Naive B cell (primary cell): Measurements from ENCODE around the gene ATXN7. TPM values are rescaled to one million over a fixed set of nuclear protein-coding genes. Genes with fewer than 3 reads are reported as not detected.

ENCODE experiments used
- ATAC-seq, 2 donors: fragments of 150-1000 bp; cut with Tn5 transposase; 2 replicates each; pipeline ENCODE4 v1.10.0; 2021; ENCODE audit warnings: low read depth in 2 of 2, mild to moderate bottlenecking in 2 of 2, moderate library complexity in 2 of 2
- DNase-seq: peaks from one replicate; pipeline ENCODE4 v3.0.0; 2022
- H3K27ac Mint-ChIP-seq, 6 donors: one replicate each; pipeline ENCODE4 v1.8.0; 2020 to 2022; ENCODE audit warnings: mild to moderate bottlenecking in 6 of 6, mixed read lengths in 6 of 6, moderate library complexity in 5 of 6, inconsistent platforms in 2 of 6
- H3K27me3 Mint-ChIP-seq, 3 donors: one replicate each; pipeline ENCODE4 v1.8.0; 2021 to 2022; ENCODE audit warnings: mixed read lengths in 3 of 3, mild to moderate bottlenecking in 1 of 3
- H3K36me3 Mint-ChIP-seq, 2 donors: one replicate each; pipeline ENCODE4 v1.8.0; 2020 to 2022; ENCODE audit warnings: mixed read lengths in 2 of 2, inconsistent platforms in 1 of 2, mild to moderate bottlenecking in 1 of 2
- H3K4me1 Mint-ChIP-seq, 3 donors: one replicate each; pipeline ENCODE4 v1.8.0; 2020 to 2022; ENCODE audit warnings: mixed read lengths in 3 of 3, inconsistent platforms in 1 of 3, mild to moderate bottlenecking in 1 of 3, moderate library complexity in 1 of 3
- H3K4me3 Mint-ChIP-seq, 8 donors: one replicate each; pipeline ENCODE4 v1.8.0; 2020 to 2022; ENCODE audit warnings: mild to moderate bottlenecking in 8 of 8, mixed read lengths in 8 of 8, moderate library complexity in 8 of 8, inconsistent platforms in 2 of 8
- H3K9me3 Mint-ChIP-seq, 7 donors: one replicate each; pipeline ENCODE4 v1.8.0; 2020 to 2022; ENCODE audit warnings: mixed read lengths in 7 of 7, mild to moderate bottlenecking in 5 of 7, inconsistent platforms in 2 of 7, moderate library complexity in 1 of 7
- polyA plus RNA-seq, 6 donors: library from polyadenylated mRNA; unstranded; fragments of 300-500 nt; fragmentation: Illumina TruSeq; gene quantifications; one replicate each; pipeline ENCODE4 v1.2.3, GENCODE V29; 2021; ENCODE audit warnings: low read depth in 6 of 6

The ATXN7 gene
- polyA plus RNA-seq, 6 donors from 2014 or later: 2.5 to 7.2 (median 4.9) TPM

GRCh38 chr3:63980830-63981498 is 117.3 kb downstream of the ATXN7 start:
- no peak for DNase-seq
- peaks cover 0 to 2% (median 0%) of the 10 kb centered on the region in 7 donors for H3K9me3 Mint-ChIP-seq
- peak overlapping the region in 1 of 6 donors; percentile 73 for H3K27ac Mint-ChIP-seq
- no peak overlapping the region for H3K4me3 Mint-ChIP-seq
- no peaks in the 10 kb centered on the region for H3K27me3 Mint-ChIP-seq
- H3K4me1 Mint-ChIP-seq: peaks cover 26 to 37% (median 30%) of the 10 kb centered on the region in 3 donors
- ATAC-seq: no peak
- H3K36me3 Mint-ChIP-seq: peaks cover 19 to 26% of the 10 kb centered on the region in 2 donors

GRCh38 chr3:63981980-63982379 is 118.3 kb downstream of the ATXN7 start:
- peaks cover 19 to 31% (median 23%) of the 10 kb centered on the region in 3 donors for H3K4me1 Mint-ChIP-seq
- peaks cover 19 to 26% of the 10 kb centered on the region in 2 donors for H3K36me3 Mint-ChIP-seq
- DNase-seq: no peak
- H3K27me3 Mint-ChIP-seq: no peaks in the 10 kb centered on the region
- no peak for ATAC-seq
- no peak overlapping the region for H3K4me3 Mint-ChIP-seq
- peak overlapping the region in 1 of 6 donors; percentile 72 for H3K27ac Mint-ChIP-seq
- peaks cover 0 to 2% (median 0%) of the 10 kb centered on the region in 7 donors for H3K9me3 Mint-ChIP-seq

DNA sequence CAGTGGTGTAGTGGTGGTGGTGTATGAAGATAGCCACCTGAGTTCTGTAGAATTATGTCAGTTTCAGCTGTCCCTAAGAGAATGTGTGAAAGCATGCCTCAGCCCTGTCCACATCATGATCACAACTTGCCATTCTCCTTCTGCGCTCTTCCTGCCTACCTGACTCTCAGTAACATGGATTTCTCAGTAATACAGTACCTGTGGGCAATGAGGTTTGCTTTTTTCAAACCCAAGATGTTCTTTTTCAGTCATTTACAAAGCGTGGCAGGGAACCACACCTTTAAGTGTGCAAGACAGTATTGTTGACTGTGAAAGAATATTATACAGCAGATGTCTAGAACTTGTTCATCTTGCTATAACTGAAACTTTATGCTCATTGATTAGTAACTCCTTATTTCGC is 120.7 kb downstream of the ATXN7 start:
- H3K27me3 Mint-ChIP-seq: no peaks in the 10 kb centered on the region
- H3K36me3 Mint-ChIP-seq: peaks cover 19 to 26% of the 10 kb centered on the region in 2 donors
- H3K4me1 Mint-ChIP-seq: peaks cover 5 to 9% (median 8%) of the 10 kb centered on the region in 3 donors
- DNase-seq (no peak), ATAC-seq (no peak)
- H3K9me3 Mint-ChIP-seq: peaks cover 0 to 2% (median 0%) of the 10 kb centered on the region in 7 donors
- H3K4me3 Mint-ChIP-seq: no peak overlapping the region
- H3K27ac Mint-ChIP-seq: peak overlapping the region in 3 of 6 donors; percentile 4 to 74 (median 67)

DNA sequence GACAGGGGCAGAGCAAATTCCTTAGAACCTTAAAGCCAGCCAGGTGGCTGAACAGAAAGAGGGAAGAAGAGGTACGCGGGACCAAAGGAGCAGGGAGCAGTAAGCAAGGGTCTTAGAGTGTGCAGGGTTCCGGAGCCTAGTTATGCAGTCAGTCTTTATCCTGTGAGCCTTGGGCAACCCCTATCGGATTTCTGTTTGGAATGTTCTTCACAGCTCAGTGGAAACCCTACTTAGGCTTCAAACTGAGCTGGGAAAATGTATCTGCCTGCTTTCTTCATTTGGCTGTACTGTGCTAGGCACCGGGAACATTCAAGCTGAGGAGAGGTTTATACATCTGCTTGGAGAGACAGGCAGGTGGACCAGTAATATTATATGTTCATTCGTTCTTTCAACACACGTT is 122.5 kb downstream of the ATXN7 start:
- no peaks in the 10 kb centered on the region for H3K27me3 Mint-ChIP-seq
- DNase-seq (no peak), ATAC-seq (no peak)
- peaks cover 19 to 21% of the 10 kb centered on the region in 2 donors for H3K36me3 Mint-ChIP-seq
- H3K9me3 Mint-ChIP-seq: peaks cover 0 to 2% (median 0%) of the 10 kb centered on the region in 7 donors
- H3K4me3 Mint-ChIP-seq: no peak overlapping the region
- peaks cover 4 to 9% (median 5%) of the 10 kb centered on the region in 3 donors for H3K4me1 Mint-ChIP-seq
- H3K27ac Mint-ChIP-seq: peak overlapping the region in 1 of 6 donors; percentile 75

DNA sequence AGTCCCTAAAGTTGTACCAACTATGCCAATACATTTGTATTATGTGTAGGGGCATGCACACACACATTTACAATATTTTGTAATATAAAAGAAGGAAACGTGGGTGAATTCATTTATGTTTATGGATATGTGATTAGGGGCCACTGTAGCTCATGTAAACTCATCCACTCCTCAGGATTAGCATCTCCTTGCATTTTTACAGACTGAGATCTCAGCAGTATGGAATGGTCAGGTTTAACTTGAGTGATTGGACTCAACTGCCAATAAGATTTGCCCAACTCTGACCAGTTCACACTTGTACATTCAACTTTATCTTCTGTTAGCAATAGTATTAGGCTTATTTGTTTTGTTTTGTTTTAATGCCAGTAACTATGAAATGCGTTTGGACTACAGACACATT is 123.2 kb downstream of the ATXN7 start:
- Mint-ChIP-seq H3K36me3 (peaks cover 19 to 21% of the 10 kb centered on the region in 2 donors), H3K9me3 (peaks cover 0 to 2% (median 0%) of the 10 kb centered on the region in 7 donors), H3K27me3 (no peaks in the 10 kb centered on the region), H3K27ac (peak overlapping the region in 2 of 6 donors; percentile 34 to 81), H3K4me1 (peaks cover 4 to 9% (median 5%) of the 10 kb centered on the region in 3 donors), H3K4me3 (no peak overlapping the region)
- DNase-seq: no peak
- no peak for ATAC-seq

GRCh38 chr3:63988943-63989342 is 125.3 kb downstream of the ATXN7 start:
- Mint-ChIP-seq H3K4me3 (no peak overlapping the region), H3K4me1 (peaks cover 0 to 4% (median 4%) of the 10 kb centered on the region in 3 donors), H3K36me3 (peaks cover 6 to 19% of the 10 kb centered on the region in 2 donors), H3K27ac (peak overlapping the region in 1 of 6 donors; percentile 5), H3K9me3 (peaks cover 0 to 2% (median 0%) of the 10 kb centered on the region in 7 donors), H3K27me3 (no peaks in the 10 kb centered on the region)
- DNase-seq (no peak), ATAC-seq (no peak)

DNA sequence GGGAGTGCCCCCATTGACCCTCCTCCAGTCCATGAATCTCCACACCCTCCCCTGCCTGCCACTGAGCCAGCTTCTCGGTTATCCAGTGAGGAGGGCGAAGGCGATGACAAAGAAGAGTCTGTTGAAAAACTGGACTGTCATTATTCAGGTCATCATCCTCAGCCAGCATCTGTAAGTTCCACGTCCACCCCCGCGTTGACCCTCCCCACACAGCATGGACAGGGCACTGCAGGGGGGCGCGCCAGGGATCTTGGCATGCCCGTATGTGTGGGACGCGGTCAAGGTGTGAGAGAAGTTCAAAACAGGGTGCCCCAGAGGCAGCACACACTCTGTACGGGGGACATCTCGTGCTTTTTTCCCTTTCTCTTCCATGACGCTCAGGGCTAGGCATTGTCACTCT is 126.5 kb downstream of the ATXN7 start:
- Mint-ChIP-seq H3K27ac (peak overlapping the region in 3 of 6 donors; percentile 40 to 64 (median 56)), H3K9me3 (no peaks in the 10 kb centered on the region), H3K4me3 (no peak overlapping the region), H3K4me1 (peaks cover 0 to 4% (median 4%) of the 10 kb centered on the region in 3 donors), H3K36me3 (peaks cover 0 to 14% of the 10 kb centered on the region in 2 donors), H3K27me3 (no peaks in the 10 kb centered on the region)
- no peak for DNase-seq
- no peak for ATAC-seq

DNA sequence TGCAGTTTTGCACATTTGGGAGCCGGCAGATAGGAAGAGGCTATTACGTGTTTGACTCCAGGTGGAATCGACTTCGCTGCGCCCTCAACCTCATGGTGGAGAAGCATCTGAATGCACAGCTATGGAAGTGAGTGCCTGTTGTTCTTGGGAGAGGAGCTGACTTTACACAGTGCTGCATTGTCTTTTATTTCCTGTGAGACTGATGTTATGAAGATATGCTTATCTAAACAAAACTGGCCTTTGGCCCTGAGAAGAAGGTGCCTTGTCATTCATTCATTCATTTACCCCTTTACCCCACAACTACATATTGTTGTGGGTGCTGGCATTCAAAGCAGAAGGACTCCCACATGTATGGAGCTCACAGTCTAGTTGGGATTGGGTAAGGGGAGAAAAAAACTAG is 127.1 kb downstream of the ATXN7 start:
- no peak for ATAC-seq
- Mint-ChIP-seq H3K4me3 (peak overlapping the region in 1 of 8 donors; percentile 21), H3K27me3 (no peaks in the 10 kb centered on the region), H3K4me1 (peaks cover 0 to 4% (median 0%) of the 10 kb centered on the region in 3 donors), H3K36me3 (peaks cover 5 to 14% of the 10 kb centered on the region in 2 donors), H3K9me3 (no peaks in the 10 kb centered on the region), H3K27ac (peak overlapping the region in 2 of 6 donors; percentile 40 to 86)
- DNase-seq: no peak

DNA sequence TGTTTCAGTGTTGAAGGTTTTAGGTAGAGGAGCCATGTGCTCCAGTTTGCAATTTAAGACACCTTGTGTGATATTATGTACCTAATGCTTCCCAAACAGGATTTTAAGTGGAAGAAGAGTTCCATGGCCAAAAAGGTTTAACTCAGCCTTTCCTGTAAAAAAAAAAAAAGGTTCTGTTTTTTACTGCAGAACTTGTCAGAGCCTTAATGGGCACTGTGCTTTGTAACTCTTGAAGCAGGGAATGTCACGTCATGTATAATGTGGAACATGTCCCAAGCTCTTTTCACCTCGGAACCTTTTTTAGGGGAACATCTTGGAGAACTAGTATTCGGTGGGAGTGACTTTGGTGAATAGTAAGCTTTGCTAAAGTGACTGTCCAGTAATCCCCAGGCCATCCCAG is 128.0 kb downstream of the ATXN7 start:
- Mint-ChIP-seq H3K4me1 (peaks cover 0 to 5% (median 4%) of the 10 kb centered on the region in 3 donors), H3K4me3 (no peak overlapping the region), H3K27me3 (no peaks in the 10 kb centered on the region), H3K27ac (peak overlapping the region in 1 of 6 donors; percentile 49), H3K36me3 (peaks cover 14 to 20% of the 10 kb centered on the region in 2 donors), H3K9me3 (no peaks in the 10 kb centered on the region)
- DNase-seq (no peak), ATAC-seq (no peak)

- ATAC-seq: no peak
- DNase-seq: no peak
- Mint-ChIP-seq H3K4me3 (no peak overlapping the region), H3K9me3 (no peaks in the 10 kb centered on the region), H3K27me3 (no peaks in the 10 kb centered on the region), H3K27ac (peak overlapping the region in 2 of 6 donors; percentile 17 to 30), H3K36me3 (peaks cover 17 to 27% of the 10 kb centered on the region in 2 donors), H3K4me1 (peaks cover 0 to 5% (median 4%) of the 10 kb centered on the region in 3 donors)
Observed at GRCh38 chr3:63992516-63993209, 129.0 kb downstream of the ATXN7 start.

DNA sequence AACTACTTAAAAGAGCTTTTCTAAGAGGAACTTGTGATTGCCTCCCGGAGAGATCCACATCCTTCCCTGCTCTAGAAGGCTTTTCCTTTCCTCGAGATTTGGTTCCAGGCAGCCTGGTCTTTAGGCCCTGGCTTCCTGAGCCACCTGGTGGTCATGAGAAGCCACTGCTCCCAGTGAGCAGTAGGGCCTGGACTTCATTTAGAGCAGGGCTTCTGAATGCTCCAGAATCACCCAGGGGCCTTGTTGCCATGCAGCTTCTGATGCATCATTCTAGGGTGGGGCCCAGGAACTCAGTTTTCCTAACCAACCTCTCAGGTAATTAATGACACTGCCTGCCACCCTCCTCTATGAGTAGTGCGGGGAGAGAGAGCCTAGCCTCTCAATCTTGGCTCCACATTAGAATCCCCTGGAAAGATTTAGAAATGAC is 130.0 kb downstream of the ATXN7 start:
- Mint-ChIP-seq H3K4me1 (peaks cover 0 to 5% (median 4%) of the 10 kb centered on the region in 3 donors), H3K27me3 (no peaks in the 10 kb centered on the region), H3K27ac (peak overlapping the region in 1 of 6 donors; percentile 39), H3K9me3 (no peaks in the 10 kb centered on the region), H3K36me3 (peaks cover 17 to 28% of the 10 kb centered on the region in 2 donors), H3K4me3 (no peak overlapping the region)
- peak; percentile 66 to 85 for ATAC-seq
- peak; percentile 25 for DNase-seq

DNA sequence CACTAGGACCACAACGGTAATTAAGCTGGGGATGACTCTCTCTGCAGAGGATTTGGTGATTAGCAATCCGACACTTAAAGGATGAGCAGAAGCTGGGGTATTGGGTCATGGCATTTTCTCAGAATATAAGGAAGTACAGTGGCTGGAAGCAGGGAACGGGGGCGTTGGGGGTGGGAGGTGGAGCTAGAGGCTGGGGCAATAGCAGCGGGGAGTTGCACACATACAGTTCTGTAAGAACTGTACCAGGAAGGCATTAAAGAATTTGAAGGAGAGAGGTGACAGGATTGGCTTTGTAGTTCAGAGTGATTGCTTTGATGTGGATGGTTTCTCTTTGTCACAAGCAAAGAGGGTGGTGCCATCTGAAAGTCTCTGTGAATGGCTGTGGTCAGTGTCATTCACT is 131.4 kb downstream of the ATXN7 start:
- Mint-ChIP-seq H3K36me3 (peaks cover 17 to 28% of the 10 kb centered on the region in 2 donors), H3K4me1 (peaks cover 0 to 5% (median 4%) of the 10 kb centered on the region in 3 donors), H3K27ac (peak overlapping the region in 1 of 6 donors; percentile 48), H3K9me3 (no peaks in the 10 kb centered on the region), H3K4me3 (no peak overlapping the region), H3K27me3 (no peaks in the 10 kb centered on the region)
- DNase-seq: no peak
- ATAC-seq: no peak

- Mint-ChIP-seq H3K27ac (peak overlapping the region in 3 of 6 donors; percentile 10 to 75 (median 36)), H3K4me1 (peaks cover 0 to 5% (median 0%) of the 10 kb centered on the region in 3 donors), H3K9me3 (peaks cover 0 to 1% (median 0%) of the 10 kb centered on the region in 7 donors), H3K36me3 (peaks cover 17 to 41% of the 10 kb centered on the region in 2 donors), H3K4me3 (no peak overlapping the region), H3K27me3 (no peaks in the 10 kb centered on the region)
- no peak for DNase-seq
- no peak for ATAC-seq
Observed at GRCh38 chr3:63998852-63999754, 135.4 kb downstream of the ATXN7 start.
